SJCRH30 (cell line): ENCODE measurements around the gene CAPN1. TPM values are rescaled to one million over a fixed set of nuclear protein-coding genes. Genes with fewer than 3 reads are reported as not detected.

Experiments used
- DNase-seq, 2 experiments: peaks; one replicate each; pipeline ENCODE4 v3.0.0-alpha.2; 2015 to 2020
- H3K27ac ChIP-seq: fragments of 250-450 bp; sonication (Bioruptor Pico); 2 replicates; pipeline ENCODE4 v1.5.1; 2020; ENCODE audit warnings: mild to moderate bottlenecking, moderate library complexity
- H3K27me3 ChIP-seq: fragments of 250-450 bp; sonication (Bioruptor Pico); 2 replicates; pipeline ENCODE4 v1.5.1; 2020; ENCODE audit warnings: mild to moderate bottlenecking, moderate library complexity
- H3K36me3 ChIP-seq: fragments of 250-450 bp; sonication (Bioruptor Pico); 2 replicates; pipeline ENCODE4 v1.5.1; 2020; ENCODE audit warnings: mild to moderate bottlenecking, moderate library complexity
- H3K4me1 ChIP-seq: fragments of 250-450 bp; sonication (Bioruptor Pico); 2 replicates; pipeline ENCODE4 v1.5.1; 2020; ENCODE audit warnings: mild to moderate bottlenecking, moderate library complexity
- H3K4me3 ChIP-seq: fragments of 250-450 bp; sonication (Bioruptor Pico); 2 replicates; pipeline ENCODE4 v1.5.1; 2020; ENCODE audit warnings: mild to moderate bottlenecking, moderate library complexity
- H3K9me3 ChIP-seq: fragments of 250-450 bp; sonication (Bioruptor Pico); replicated peaks from 2 replicates; pipeline ENCODE4 v1.5.1; 2020; ENCODE audit warnings: mild to moderate bottlenecking, moderate library complexity
- total RNA-seq: library from RNA; depleted of rRNA; stranded (reverse); fragments of >200 nt; shearing (Covaris generic); gene quantifications from 2 replicates; pipeline ENCODE4 v1.2.3, GENCODE V29; 2014

CAPN1 gene
- total RNA-seq, 1 experiment from 2014 or later = 49.4 TPM

- DNase-seq = no peak
- Histone ChIP-seq H3K4me1 (no peaks in the 10 kb centered on the region), H3K27ac (no peak overlapping the region), H3K27me3 (no peaks in the 10 kb centered on the region), H3K9me3 (no peaks in the 10 kb centered on the region), H3K36me3 (no peaks in the 10 kb centered on the region; the same call in 1 of the 2 replicates), H3K4me3 (no peak overlapping the region)
Measured at GRCh38 chr11:65204143-65204542, 22.4 kb downstream of the CAPN1 start.

- Histone ChIP-seq H3K9me3 (no peaks in the 10 kb centered on the region), H3K27me3 (no peaks in the 10 kb centered on the region), H3K36me3 (no peaks in the 10 kb centered on the region; the same call in 1 of the 2 replicates), H3K4me1 (no peaks in the 10 kb centered on the region), H3K27ac (no peak overlapping the region), H3K4me3 (no peak overlapping the region)
- DNase-seq = peak; percentile 62 to 74
Measured at GRCh38 chr11:65204646-65205601, 23.2 kb downstream of the CAPN1 start.

GRCh38 chr11:65205602-65205967 is 23.9 kb downstream of the CAPN1 start:
- Histone ChIP-seq H3K36me3 (no peaks in the 10 kb centered on the region; the same call in 1 of the 2 replicates), H3K27ac (no peak overlapping the region), H3K9me3 (no peaks in the 10 kb centered on the region), H3K27me3 (no peaks in the 10 kb centered on the region), H3K4me1 (no peaks in the 10 kb centered on the region), H3K4me3 (no peak overlapping the region)
- no peak for DNase-seq

DNA sequence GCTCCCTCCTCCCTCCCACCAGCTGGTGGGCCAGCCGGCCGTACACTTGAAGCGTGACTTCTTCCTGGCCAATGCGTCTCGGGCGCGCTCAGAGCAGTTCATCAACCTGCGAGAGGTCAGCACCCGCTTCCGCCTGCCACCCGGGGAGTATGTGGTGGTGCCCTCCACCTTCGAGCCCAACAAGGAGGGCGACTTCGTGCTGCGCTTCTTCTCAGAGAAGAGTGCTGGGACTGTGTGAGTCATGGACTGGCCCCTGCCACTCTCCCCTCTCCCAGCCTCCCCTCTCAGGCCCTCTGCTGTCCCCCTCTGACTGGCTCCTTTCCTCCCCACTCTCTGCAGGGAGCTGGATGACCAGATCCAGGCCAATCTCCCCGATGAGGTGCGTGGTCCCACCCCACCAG is 24.7 kb downstream of the CAPN1 start:
- Histone ChIP-seq H3K27me3 (no peaks in the 10 kb centered on the region), H3K9me3 (no peaks in the 10 kb centered on the region), H3K4me1 (no peaks in the 10 kb centered on the region), H3K36me3 (no peaks in the 10 kb centered on the region; the same call in 1 of the 2 replicates), H3K27ac (no peak overlapping the region), H3K4me3 (no peak overlapping the region)
- DNase-seq = no peak

DNA sequence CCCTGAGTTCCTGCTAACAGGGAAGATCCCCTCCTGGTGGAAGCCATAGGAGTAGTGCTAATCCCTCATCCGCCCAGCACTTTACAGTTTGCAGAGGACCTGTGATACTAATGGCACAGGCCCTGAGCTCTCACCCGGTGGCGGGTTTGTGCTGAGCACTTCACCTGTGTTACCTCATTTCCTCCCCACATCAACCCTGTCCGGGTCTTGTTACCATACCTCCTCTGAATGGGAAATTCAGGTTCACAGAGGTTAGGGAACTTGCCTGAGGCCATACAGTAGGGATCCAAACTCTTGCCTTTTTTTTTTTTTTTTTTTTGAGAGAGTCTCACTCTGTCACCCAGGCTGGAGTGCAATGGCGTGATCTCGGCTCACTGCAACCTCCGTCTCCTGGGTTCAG is 25.2 kb downstream of the CAPN1 start:
- Histone ChIP-seq H3K4me1 (no peaks in the 10 kb centered on the region), H3K9me3 (no peaks in the 10 kb centered on the region), H3K27me3 (no peaks in the 10 kb centered on the region), H3K36me3 (no peaks in the 10 kb centered on the region; the same call in 1 of the 2 replicates), H3K4me3 (no peak overlapping the region), H3K27ac (no peak overlapping the region)
- DNase-seq = no peak

DNA sequence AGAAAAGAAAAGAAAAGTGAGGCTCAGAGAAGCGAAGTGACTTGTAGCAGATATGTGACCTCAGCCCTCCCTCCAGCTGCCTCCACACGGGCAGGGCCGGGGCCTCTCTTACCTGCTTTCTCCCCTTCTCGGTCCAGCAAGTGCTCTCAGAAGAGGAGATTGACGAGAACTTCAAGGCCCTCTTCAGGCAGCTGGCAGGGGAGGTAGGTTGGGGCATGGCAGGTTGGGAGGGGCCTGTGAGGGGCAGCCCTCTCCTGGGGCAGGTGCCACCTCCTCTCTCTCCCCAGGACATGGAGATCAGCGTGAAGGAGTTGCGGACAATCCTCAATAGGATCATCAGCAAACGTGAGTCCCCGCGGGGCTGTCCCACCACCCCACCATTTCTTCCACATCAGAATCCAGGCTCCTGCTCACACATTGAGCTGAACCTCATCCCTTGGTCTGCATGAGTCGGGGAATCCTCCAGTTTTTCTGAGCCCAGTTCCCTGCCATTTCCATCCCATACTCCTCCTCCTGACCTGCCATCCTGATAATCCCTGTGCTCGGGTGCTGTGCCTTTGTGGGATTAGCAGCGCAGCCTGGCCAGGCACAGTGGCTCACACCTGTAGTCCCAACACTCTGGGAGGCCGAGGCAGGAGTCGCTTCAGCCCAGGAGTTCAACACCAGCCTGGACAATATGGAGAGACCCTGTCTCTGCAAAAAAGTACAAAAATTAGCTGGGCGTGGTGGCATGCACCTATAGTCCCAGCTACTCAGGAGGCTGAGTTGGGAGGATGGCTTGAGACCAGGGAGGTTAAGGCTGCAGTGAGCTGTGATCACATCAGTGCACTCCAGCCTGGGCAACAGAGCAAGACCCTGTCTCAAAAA is 26.4 kb downstream of the CAPN1 start:
- Histone ChIP-seq H3K4me3 (no peak overlapping the region), H3K9me3 (no peaks in the 10 kb centered on the region), H3K4me1 (no peaks in the 10 kb centered on the region), H3K36me3 (no peaks in the 10 kb centered on the region; the same call in 1 of the 2 replicates), H3K27ac (no peak overlapping the region), H3K27me3 (no peaks in the 10 kb centered on the region)
- no peak for DNase-seq

- Histone ChIP-seq H3K27me3 (no peaks in the 10 kb centered on the region), H3K9me3 (no peaks in the 10 kb centered on the region), H3K27ac (no peak overlapping the region), H3K4me1 (no peaks in the 10 kb centered on the region), H3K4me3 (no peak overlapping the region), H3K36me3 (no peaks in the 10 kb centered on the region; the same call in 1 of the 2 replicates)
- DNase-seq = no peak
Measured at GRCh38 chr11:65208785-65209710, 27.3 kb downstream of the CAPN1 start.

- no peaks in the 10 kb centered on the region for H3K9me3 ChIP-seq
- H3K36me3 ChIP-seq = no peaks in the 10 kb centered on the region; the same call in 1 of the 2 replicates
- no peaks in the 10 kb centered on the region for H3K4me1 ChIP-seq
- H3K27me3 ChIP-seq = no peaks in the 10 kb centered on the region
- H3K4me3 ChIP-seq = no peak overlapping the region
- DNase-seq = no peak
- no peak overlapping the region for H3K27ac ChIP-seq
Measured at GRCh38 chr11:65209711-65210360, 28.1 kb downstream of the CAPN1 start.

GRCh38 chr11:65210361-65210731 is 28.6 kb downstream of the CAPN1 start:
- H3K27me3 ChIP-seq = no peaks in the 10 kb centered on the region
- H3K4me1 ChIP-seq = no peaks in the 10 kb centered on the region
- H3K9me3 ChIP-seq = no peaks in the 10 kb centered on the region
- no peak for DNase-seq
- H3K4me3 ChIP-seq = no peak overlapping the region
- H3K36me3 ChIP-seq = no peaks in the 10 kb centered on the region; the same call in 1 of the 2 replicates
- H3K27ac ChIP-seq = no peak overlapping the region

DNA sequence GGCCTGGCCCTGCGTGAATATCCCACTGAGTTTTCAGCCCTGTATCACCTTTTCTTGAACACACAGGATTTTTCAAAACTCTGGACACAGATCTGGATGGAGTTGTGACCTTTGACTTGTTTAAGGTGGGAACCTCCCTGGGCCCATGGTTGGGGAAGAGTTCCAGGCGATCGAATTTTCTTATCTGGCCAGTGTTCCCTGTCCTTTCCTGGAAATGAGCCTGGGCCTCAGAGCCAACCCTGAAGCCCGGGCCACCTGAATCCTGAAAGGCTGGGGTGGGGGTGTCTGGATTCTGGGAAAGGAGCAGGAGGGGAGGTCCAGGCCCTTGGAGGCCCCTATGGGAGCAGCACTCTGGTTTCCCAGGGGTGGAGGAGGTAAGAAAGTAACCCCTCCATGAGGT is 29.0 kb downstream of the CAPN1 start:
- H3K36me3 ChIP-seq = no peaks in the 10 kb centered on the region; the same call in 1 of the 2 replicates
- no peaks in the 10 kb centered on the region for H3K9me3 ChIP-seq
- no peak for DNase-seq

DNA sequence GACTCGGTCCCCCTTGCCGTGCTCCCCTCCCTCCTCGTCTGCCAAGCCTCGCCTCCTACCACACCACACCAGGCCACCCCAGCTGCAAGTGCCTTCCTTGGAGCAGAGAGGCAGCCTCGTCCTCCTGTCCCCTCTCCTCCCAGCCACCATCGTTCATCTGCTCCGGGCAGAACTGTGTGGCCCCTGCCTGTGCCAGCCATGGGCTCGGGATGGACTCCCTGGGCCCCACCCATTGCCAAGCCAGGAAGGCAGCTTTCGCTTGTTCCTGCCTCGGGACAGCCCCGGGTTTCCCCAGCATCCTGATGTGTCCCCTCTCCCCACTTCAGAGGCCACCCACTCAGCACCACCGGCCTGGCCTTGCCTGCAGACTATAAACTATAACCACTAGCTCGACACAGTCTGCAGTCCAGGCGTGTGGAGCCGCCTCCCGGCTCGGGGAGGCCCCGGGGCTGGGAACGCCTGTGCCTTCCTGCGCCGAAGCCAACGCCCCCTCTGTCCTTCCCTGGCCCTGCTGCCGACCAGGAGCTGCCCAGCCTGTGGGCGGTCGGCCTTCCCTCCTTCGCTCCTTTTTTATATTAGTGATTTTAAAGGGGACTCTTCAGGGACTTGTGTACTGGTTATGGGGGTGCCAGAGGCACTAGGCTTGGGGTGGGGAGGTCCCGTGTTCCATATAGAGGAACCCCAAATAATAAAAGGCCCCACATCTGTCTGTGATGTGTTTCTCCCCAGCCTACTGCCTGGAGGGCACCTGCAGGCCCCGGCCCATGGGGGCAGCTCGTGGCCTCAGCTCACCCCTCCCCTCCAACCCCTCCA is 29.8 kb downstream of the CAPN1 start:
- Histone ChIP-seq H3K4me3 (no peak overlapping the region), H3K4me1 (no peaks in the 10 kb centered on the region), H3K27me3 (no peaks in the 10 kb centered on the region), H3K27ac (no peak overlapping the region), H3K36me3 (no peaks in the 10 kb centered on the region; the same call in 1 of the 2 replicates), H3K9me3 (no peaks in the 10 kb centered on the region)
- DNase-seq = no peak

More for the DNA sequence above, 29.0 kb downstream of the CAPN1 start:
- Histone ChIP-seq H3K4me1 (no peaks in the 10 kb centered on the region), H3K27me3 (no peaks in the 10 kb centered on the region), H3K4me3 (no peak overlapping the region), H3K27ac (no peak overlapping the region)

DNA sequence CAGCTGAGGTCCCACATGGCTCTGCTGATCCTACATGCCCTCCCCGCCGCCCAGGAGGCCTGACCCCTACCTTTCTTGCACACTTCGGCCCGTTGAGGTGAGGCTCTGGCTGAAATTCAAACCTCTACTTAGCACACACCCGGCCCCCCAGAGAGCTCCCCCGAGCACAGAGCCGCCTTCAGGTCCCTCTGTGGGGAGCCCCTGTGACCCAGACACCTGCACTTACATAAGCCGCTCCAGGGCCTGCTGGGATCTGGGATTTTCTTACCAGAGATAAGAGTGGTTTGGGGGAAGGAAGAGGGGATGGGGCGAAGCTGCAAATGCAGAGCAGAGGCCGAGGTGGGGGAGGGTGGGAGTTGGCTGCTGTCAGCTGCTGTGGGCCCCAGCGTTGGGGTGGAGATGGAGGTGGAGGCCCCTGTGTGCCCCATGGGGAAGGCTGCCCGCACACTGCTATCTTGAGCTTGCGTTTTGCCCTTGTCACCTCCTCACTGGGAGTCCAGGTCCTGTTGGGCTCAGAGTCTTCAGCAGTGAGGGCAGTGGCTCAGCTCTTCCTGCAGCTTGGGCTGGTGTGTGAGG is 30.6 kb downstream of the CAPN1 start:
- Histone ChIP-seq H3K27ac (no peak overlapping the region), H3K27me3 (no peaks in the 10 kb centered on the region), H3K9me3 (no peaks in the 10 kb centered on the region), H3K36me3 (no peaks in the 10 kb centered on the region), H3K4me1 (no peaks in the 10 kb centered on the region), H3K4me3 (no peak overlapping the region)
- DNase-seq = no peak
